Measurements from ENCODE around the gene SKA2.
"Not testable (repeated sequence)": the region's sequence is repeated elsewhere in the genome, so short reads cannot be mapped to it uniquely, and the experiment has no call there.

SKA2 gene

DNA sequence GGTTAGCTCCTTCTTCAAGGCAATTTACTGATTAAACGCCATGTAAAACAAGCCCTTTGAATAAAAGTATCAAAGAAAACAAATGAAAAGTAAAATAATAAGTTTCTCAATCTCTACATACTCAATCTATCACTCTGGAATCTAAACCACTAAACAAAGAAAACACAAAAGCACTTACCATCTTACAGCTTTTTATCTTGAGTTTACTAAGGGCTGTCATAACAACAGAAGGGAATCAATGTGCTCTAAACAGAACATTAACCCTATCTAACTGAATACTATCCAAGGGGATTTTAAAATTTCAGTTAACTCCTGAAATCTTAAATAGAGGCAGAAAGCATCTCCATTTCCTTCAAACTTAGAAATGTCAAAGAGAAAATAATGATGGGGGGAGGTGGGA, 3.4 kb downstream of the SKA2 start:
- no peak for DNase-seq (ENCODE audit: low spot score)

DNA sequence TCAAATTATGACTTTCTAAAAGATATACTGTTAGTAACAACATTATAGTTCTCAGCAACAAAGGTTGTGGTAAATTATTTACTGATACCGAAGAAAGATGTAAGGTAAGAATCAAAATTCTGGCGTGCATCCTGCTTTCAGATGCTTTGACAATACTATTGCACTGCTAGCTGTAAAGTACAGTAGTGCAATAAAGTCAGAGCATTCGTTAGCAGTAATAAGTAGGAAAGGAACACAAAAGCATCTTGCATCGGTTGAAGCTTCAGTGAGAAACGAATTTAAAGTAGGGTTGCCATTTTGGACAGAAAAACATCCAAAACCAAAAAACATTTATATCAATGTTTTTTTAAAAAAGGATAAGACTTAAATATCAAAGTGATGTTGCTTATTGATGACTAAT, 4.0 kb downstream of the SKA2 start:
- DNase-seq (ENCODE audit: low spot score) = no peak

- DNase-seq (ENCODE audit: low spot score) = no peak
Measured at GRCh38 chr17:59149841-59150511, 5.0 kb downstream of the SKA2 start.

DNA sequence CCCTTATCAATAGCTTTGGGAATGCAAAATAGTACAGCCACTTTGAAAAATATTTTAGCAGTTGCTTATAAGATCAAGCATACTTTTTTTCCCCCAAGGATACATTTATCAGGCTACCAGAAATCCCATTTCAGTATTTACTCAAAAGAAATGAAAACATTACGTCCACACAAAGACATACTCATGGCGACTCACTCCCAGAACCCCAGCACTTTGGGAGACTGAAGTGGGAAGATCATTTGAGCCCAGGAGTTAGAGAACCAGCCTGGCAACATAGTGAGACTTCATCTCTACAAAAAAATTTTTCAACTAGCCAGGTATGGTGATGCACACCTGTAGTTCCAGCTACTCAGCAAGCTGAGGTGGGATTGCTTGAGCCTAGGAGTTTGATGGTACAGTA, 5.9 kb downstream of the SKA2 start:
- no peak for DNase-seq (ENCODE audit: low spot score)

- DNase-seq (ENCODE audit: low spot score) = no peak
Measured at GRCh38 chr17:59145571-59146096, 9.4 kb downstream of the SKA2 start.

DNA sequence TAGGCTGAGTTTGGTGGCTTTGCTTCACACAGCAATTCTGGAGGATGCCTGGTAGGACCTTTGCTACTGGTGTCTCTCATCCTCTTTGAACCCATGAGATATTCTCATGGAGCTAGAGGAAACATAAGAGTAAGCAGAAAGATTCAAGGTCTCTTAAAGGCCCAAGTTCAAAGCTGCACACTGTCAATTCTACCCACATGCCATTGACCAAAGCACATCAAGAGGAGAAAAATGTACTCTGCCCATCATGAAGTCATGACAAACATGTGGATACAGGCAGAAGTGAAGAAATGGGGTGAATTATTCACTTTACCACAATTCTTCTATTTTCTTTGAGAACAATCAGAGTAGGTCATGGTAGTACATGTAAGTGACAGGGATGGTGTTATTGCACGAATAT, 13.1 kb downstream of the SKA2 start:
- DNase-seq (ENCODE audit: low spot score) = no peak

DNA sequence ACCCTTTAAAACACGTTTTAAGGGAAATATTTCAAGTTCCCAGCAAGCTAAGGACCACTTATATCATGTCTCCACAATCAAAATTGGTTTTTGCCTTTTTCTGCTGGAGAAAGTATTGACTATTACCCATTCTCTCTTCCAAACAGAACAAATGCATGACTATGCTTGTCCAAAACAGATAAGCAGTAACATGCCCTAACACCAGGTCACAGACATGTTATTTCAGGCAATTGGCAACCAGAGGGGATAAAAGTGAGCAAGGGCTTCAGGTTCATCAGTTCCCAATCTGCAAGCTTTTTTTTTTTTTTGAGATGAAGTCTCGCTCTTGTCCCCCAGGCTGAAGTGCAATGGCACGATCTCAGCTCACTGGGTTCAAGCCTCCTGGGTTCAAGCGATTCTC, 15.0 kb downstream of the SKA2 start:
- DNase-seq (ENCODE audit: low spot score) = no peak

- not testable (repeated sequence) for DNase-seq (ENCODE audit: low spot score)
Measured at GRCh38 chr17:59138339-59138738, 16.6 kb downstream of the SKA2 start.

- no peak for DNase-seq (ENCODE audit: low spot score)
Measured at GRCh38 chr17:59131131-59131530, 23.9 kb downstream of the SKA2 start.

DNA sequence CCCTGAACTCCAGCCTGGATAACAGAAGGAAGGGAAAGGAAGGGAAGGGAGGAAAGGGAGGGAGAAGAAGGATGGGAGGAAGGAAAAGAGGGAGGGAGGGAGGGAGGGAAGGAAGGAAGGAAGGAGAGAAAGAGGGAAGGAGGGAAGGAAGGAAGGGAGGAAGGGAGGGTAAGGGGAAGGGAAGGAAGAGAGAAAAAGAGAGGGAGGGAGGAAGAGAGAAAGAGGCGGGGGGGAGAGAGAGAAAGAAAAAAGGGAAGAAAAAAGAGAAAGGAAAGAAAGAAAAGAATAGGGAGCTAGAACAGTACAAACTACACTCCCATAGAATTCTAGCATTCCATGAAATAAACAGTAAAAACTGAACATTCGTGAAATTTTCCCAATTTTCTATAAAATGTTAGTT, 25.2 kb downstream of the SKA2 start:
- DNase-seq (ENCODE audit: low spot score) = no peak

GRCh38 chr17:59126809-59127417, 28.1 kb downstream of the SKA2 start:
- no peak for DNase-seq (ENCODE audit: low spot score)

- DNase-seq (ENCODE audit: low spot score) = no peak
Measured at GRCh38 chr17:59124665-59125064, 30.3 kb downstream of the SKA2 start.

DNA sequence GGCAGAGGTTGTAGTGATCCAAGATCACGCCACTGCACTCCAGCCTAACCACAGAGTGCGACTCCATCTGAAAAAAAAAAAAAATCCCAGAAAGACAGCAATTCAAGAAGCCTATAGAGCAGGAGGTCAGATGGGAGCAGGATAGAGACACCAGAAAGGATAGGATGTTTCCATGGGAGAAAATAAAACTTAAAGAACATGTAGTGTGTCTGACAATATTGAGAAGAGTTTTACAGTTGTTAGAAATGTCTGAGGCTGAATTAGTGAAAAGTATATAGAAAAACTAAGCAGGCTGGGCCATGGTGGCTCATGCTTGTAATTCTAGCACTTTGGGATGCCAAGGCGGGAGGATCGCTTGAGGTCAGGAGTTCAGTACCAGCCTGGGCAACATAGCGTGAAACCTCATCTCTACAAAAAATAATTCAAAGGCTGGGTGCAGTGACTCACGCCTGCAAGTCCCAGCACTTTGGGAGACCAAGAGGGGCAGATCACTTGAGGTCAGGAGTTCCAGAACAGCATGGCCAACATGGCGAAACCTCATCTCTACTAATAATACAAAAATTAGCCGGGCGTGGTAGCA, 33.0 kb downstream of the SKA2 start:
- no peak for DNase-seq (ENCODE audit: low spot score)

GRCh38 chr17:59115474-59115873, 39.5 kb downstream of the SKA2 start:
- no peak for DNase-seq (ENCODE audit: low spot score)

GRCh38 chr17:59111539-59111938, 43.4 kb downstream of the SKA2 start:
- DNase-seq (ENCODE audit: low spot score) = no peak

GRCh38 chr17:59110973-59111372, 44.0 kb downstream of the SKA2 start:
- no peak for DNase-seq (ENCODE audit: low spot score)

- no peak for DNase-seq (ENCODE audit: low spot score)
Measured at GRCh38 chr17:59108400-59109102, 46.4 kb downstream of the SKA2 start.

DNA sequence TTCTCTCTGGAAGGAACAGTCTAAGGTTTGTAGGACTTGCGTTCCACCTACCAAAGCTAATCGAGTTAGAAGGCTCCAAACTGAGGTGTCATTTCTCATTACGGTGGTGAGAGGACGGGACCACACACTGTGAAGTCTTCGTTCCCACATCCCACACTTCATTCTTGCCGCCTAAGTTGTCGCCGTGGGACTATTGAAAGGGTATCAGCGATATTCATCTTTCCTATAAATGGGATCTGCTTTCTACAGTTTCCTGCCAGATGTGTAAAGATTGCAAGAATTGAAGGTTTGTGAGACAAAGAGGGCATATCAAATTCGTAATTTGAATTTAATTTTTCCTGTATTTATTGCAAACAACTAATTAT, 47.7 kb downstream of the SKA2 start:
- no peak for DNase-seq (ENCODE audit: low spot score)

DNA sequence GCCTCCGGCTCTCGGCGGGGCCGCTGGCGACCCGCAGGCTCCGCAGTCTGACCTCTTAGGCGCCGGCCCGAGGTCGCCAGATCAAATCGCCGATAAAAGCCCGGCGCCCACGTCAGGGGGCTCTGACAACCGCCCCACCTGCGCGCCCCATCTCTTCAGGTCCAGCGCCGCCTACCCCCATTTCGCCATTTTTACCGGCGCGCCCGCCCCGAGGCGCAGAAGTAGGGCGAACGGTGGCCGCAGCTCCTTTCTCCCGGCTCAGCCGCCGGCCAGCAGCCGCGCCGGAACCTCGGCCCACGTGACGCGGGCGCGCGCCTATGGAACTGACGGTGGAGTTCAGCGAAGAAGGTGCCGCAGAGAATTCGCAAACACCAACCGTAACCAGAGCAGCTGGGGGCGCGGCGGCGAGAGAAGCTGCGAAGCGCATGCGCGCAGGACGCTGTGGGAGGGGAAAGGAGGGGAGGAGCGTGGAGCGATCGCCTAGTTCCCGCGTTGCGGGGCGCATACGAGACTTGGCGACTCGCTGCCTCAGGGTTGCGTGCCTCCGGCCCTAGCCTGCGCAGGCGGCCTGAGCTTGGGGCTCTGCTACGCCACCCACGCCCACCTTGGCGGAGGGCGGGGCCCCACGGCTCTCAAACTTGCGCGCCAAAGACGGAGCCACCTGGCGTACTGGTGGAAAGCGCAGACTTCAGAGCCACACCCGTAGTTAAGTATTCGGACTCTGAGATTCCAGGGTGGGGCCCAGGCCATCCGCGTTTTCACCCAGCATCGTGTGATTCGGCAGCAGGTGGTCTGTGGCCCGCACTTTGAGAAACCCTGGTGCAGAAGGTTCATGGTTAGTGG, 48.3 kb downstream of the SKA2 start, which contains the start of gene TRIM37:
Gene TRIM37, minus strand, starts transcription at position 418 of the 843 bp plus-strand sequence. CDS start 419 bp downstream, outside the sequence.
- DNase-seq (ENCODE audit: low spot score) = peak; percentile 95

DNA sequence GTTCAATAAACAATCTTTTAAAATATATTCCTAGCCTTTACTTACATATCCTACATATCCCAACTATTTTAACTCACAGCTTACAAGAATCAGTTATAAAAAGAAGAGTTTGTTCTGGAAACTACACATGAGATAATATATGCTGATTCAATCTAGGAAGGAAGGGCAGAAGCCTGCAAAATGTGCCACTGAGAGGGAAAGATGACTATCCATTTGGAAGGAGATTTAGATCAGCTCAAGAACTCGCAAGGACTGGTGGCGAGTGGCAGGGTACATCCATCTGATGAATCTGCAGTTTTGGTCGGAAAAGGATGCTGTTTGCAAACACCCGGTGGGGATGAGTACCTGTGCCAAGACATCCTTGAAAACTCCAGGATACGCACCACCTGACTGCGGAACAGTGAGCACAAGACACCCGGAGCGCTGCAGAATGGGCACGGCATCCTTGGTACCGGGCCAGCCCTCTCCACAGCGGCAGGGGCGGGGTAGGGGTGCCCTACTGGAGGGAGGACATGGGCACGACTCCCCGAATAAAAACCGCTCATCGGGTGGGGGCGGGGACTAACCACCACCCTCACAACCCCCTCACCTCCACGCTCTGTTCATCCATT, 49.0 kb downstream of the SKA2 start:
- DNase-seq (ENCODE audit: low spot score) = peak; percentile 65

DNA sequence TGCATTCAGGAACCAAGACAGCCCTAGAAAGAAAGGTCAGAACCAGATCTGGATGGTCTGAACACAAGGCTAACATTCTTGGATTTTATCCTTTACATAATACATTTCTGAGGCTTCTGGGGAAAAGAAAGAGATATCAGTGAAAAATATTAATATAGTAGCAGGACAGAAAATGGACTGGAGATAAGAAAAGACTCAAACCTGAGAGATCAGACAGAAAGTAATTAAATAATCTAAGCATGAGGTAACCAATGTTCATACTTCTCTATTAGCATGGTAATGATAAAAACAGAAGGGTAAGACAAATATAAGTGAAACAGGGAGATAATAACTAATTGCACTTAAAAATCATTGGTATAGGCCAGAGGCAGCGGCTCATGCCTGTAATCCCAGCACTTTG, 53.8 kb downstream of the SKA2 start:
- DNase-seq (ENCODE audit: low spot score) = no peak
